IMR-90 (cell line): ENCODE results near the gene GLIS1. TPM values are rescaled to one million over a fixed set of nuclear protein-coding genes. Genes with fewer than 3 reads are reported as not detected.

ENCODE experiments used
- ATAC-seq: fragments of 200-7000 bp; cut with Tn5 transposase; 2 replicates; pipeline ENCODE4 v1.9.1; 2020; ENCODE audit warnings: low read depth, mild to moderate bottlenecking, moderate library complexity
- BruUV-seq: library from RNA; stranded (reverse); fragments of 400-500 nt; replicated peaks from 2 replicates; lab custom pipeline; 2021; lab: Mats Ljungman, UMichigan
- CTCF ChIA-PET: fragments of 300-600 bp; formaldehyde crosslinking; extraction: SDS; loops from one replicate; lab custom pipeline; 2021; ENCODE audit warnings: antibody characterized with exemption; lab: Yijun Ruan, JAX
- POLR2A ChIA-PET: fragments of 300-600 bp; sonication (Branson Sonifier 250); formaldehyde crosslinking; loops from one replicate; lab custom pipeline; 2022; ENCODE audit warnings: antibody characterized with exemption; ENCODE audit not compliant: unreplicated experiment; lab: Charles Lee
- DNase-seq: peaks from one replicate; pipeline ENCODE4 v3.0.0; 2013
- H2AFZ ChIP-seq: replicated peaks from 2 replicates; pipeline ENCODE3; 2013; ENCODE audit warnings: low read length, mild to moderate bottlenecking; ENCODE audit not compliant: poor library complexity
- H2AK5ac ChIP-seq: 2 replicates; pipeline ENCODE4 v1.6.1; 2013; ENCODE audit warnings: low read depth, low read length, inconsistent platforms
- H2AK9ac ChIP-seq: replicated peaks from 2 replicates; pipeline ENCODE3; 2013; ENCODE audit warnings: mild to moderate bottlenecking, low read depth, low read length, moderate library complexity; ENCODE audit not compliant: poor library complexity
- H2BK120ac ChIP-seq: 2 replicates; pipeline ENCODE4 v1.6.1; 2013; ENCODE audit warnings: low read depth, low read length, inconsistent platforms
- H2BK15ac ChIP-seq: 3 replicates; pipeline ENCODE4 v1.6.1; 2013; ENCODE audit warnings: low read depth, low read length, inconsistent platforms
- H2BK20ac ChIP-seq: 2 replicates; pipeline ENCODE4 v1.6.1; 2013; ENCODE audit warnings: low read depth, mild to moderate bottlenecking, inconsistent platforms, low read length, moderate library complexity
- H2BK5ac ChIP-seq: 2 replicates; pipeline ENCODE4 v1.6.1; 2013; ENCODE audit warnings: mild to moderate bottlenecking, low read depth, low read length, inconsistent platforms; ENCODE audit not compliant: poor library complexity, severe bottlenecking
- H3K14ac ChIP-seq: replicated peaks from 2 replicates; pipeline ENCODE4 v1.6.1; 2013; ENCODE audit warnings: low read depth, low read length, inconsistent platforms
- H3K18ac ChIP-seq: 2 replicates; pipeline ENCODE4 v1.6.1; 2013; ENCODE audit warnings: low read depth, low read length, control low read depth
- H3K23ac ChIP-seq: 2 replicates; pipeline ENCODE4 v1.6.1; 2013; ENCODE audit warnings: low read depth, low read length, inconsistent platforms
- H3K27ac ChIP-seq: 2 replicates; pipeline ENCODE4 v1.5.1; 2013; ENCODE audit warnings: mild to moderate bottlenecking, control low read depth, low read length; ENCODE audit not compliant: insufficient read depth
- H3K27me3 ChIP-seq: 2 replicates; pipeline ENCODE4 v1.6.1; 2013; ENCODE audit warnings: low read length; ENCODE audit not compliant: control insufficient read depth, insufficient read depth
- H3K36me3 ChIP-seq: 2 replicates; pipeline ENCODE4 v1.6.1; 2013; ENCODE audit warnings: low read length, mixed read lengths; ENCODE audit not compliant: control insufficient read depth, insufficient read depth
- H3K4ac ChIP-seq: 2 replicates; pipeline ENCODE4 v1.6.1; 2013; ENCODE audit warnings: low read depth, low read length, inconsistent platforms
- H3K4me1 ChIP-seq: 2 replicates; pipeline ENCODE4 v1.6.1; 2013; ENCODE audit warnings: low read length, mixed read lengths; ENCODE audit not compliant: control insufficient read depth, insufficient read depth
- H3K4me2 ChIP-seq: 2 replicates; pipeline ENCODE4 v1.6.1; 2013; ENCODE audit warnings: low read depth, mild to moderate bottlenecking, control low read depth, low read length, moderate library complexity
- H3K4me3 ChIP-seq: 2 replicates; pipeline ENCODE4 v1.5.1; 2013; ENCODE audit warnings: low read depth, mild to moderate bottlenecking, control low read depth, low read length, moderate library complexity; ENCODE audit not compliant: insufficient read depth
- H3K56ac ChIP-seq: 2 replicates; pipeline ENCODE4 v1.6.1; 2013; ENCODE audit warnings: low read length, inconsistent platforms; ENCODE audit not compliant: insufficient read depth; ENCODE audit errors: extremely low read depth
- H3K79me1 ChIP-seq, 2 experiments: 2 replicates each; pipeline ENCODE4 v1.6.1; 2013; ENCODE audit warnings: low read length in 2 of 2, inconsistent platforms in 1 of 2, low read depth in 1 of 2
- H3K9ac ChIP-seq: 2 replicates; pipeline ENCODE4 v1.6.1; 2013; ENCODE audit warnings: low read depth, low read length, control low read depth
- H3K9me1 ChIP-seq: 2 replicates; pipeline ENCODE4 v1.6.1; 2013; ENCODE audit warnings: low read length, inconsistent platforms; ENCODE audit not compliant: insufficient read depth
- H3K9me3 ChIP-seq: 2 replicates; pipeline ENCODE4 v1.6.1; 2013; ENCODE audit warnings: low read length; ENCODE audit not compliant: control insufficient read depth, insufficient read depth
- H4K20me1 ChIP-seq: 2 replicates; pipeline ENCODE4 v1.6.1; 2013; ENCODE audit warnings: low read length, inconsistent platforms; ENCODE audit not compliant: insufficient read depth
- H4K5ac ChIP-seq: 2 replicates; pipeline ENCODE4 v1.6.1; 2013; ENCODE audit warnings: mild to moderate bottlenecking, low read depth, low read length, control low read depth
- H4K8ac ChIP-seq, 2 experiments: 2 replicates each; pipeline ENCODE4 v1.6.1; 2013; ENCODE audit warnings: low read depth in 2 of 2, low read length in 2 of 2, control low read depth in 1 of 2, inconsistent platforms in 1 of 2
- H4K91ac ChIP-seq: 2 replicates; pipeline ENCODE4 v1.6.1; 2013; ENCODE audit warnings: low read depth, low read length, inconsistent platforms; ENCODE audit not compliant: insufficient read depth
- FOS ChIP-seq: fragments of 150-350 bp; IDR thresholded peaks from 2 replicates; pipeline ENCODE4 v1.6.1; 2016; ENCODE audit warnings: low read depth, low read length
- WGBS, 2 experiments: methylation state at CpG; one replicate each; pipeline versions ENCODE4 v1.1.5 to v1.1.7; 2013; ENCODE audit warnings: missing lambda C conversion rate in 2 of 2; ENCODE audit not compliant: insufficient read length in 1 of 2; ENCODE audit errors: extremely low coverage in 2 of 2; 5-methylcytosine and 5-hydroxymethylcytosine counted together
- dilution Hi-C: fragments of 300-500 bp; cut with HindIII; formaldehyde crosslinking; loops from one replicate; pipeline ENCODE4 v1.14.3; 2018; ENCODE audit warnings: low sequenced_read_pairs; ENCODE audit not compliant: unreplicated experiment
- in situ Hi-C: fragments of 300-500 bp; cut with MboI; formaldehyde crosslinking; loops from 3 replicates; pipeline ENCODE4 v1.14.3; 2019; ENCODE audit warnings: low sequenced_read_pairs, inconsistent platforms, mixed read lengths
- intact Hi-C: fragments of 100-400 bp; cut with micrococcal nuclease; formaldehyde crosslinking; loops from 2 replicates; pipeline ENCODE4 v1.10.0; 2022
- polyA plus RNA-seq, 3 experiments: library from polyadenylated mRNA; depleted of rRNA; stranded (reverse); fragments of >200 nt; gene quantifications; 2 replicates each; pipeline ENCODE4 v1.2.3, GENCODE V29; 2012; ENCODE audit warnings: low replicate concordance in 1 of 3
- total RNA-seq: library from RNA; depleted of rRNA; stranded (reverse); fragments of >200 nt; gene quantifications from 2 replicates; pipeline ENCODE4 v1.2.3, GENCODE V29; 2012

Gene GLIS1
- total and polyA plus RNA-seq, 2 of the 4 experiments (the other 2 are of a cell fraction): 0.18 to 2.3 TPM

DNA sequence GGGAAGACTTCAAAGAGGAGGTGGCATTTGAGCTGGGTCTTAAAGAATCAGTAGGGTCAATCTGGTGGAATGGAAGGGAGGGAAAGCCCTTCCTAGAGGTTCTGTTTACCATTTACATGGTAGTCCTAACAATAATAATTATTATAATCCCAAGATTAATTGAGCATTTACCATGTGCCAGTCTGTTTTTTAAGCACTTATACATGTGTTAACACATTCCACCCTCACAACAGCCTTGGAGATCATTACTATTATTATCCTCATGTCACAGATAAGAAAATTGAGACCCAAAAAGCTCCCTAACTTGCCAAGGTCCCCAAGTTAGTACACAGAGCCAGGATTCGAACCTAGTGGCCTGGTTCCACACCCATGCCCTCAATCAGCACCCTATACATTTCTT, 10.8 kb downstream of the GLIS1 start:
- no peak overlapping the region for H3K4me2 ChIP-seq
- H3K9ac ChIP-seq: no peak overlapping the region
- H3K23ac ChIP-seq: no peak overlapping the region
- DNase-seq (no peak), ATAC-seq (no peak)
- no peak for TF ChIP-seq FOS
- no peak overlapping the region for H4K91ac ChIP-seq
- no peak overlapping the region for H2BK15ac ChIP-seq
- no peak overlapping the region for H3K4ac ChIP-seq
- CTCF ChIA-PET: no interaction called here
- H2AK9ac ChIP-seq: no peak overlapping the region
- intact Hi-C loops (no loop called here), dilution Hi-C loops (no loop called here), in situ Hi-C loops (no loop called here)
- H2AK5ac ChIP-seq: no peak overlapping the region
- H4K5ac ChIP-seq: no peak overlapping the region
- H4K8ac ChIP-seq: no peak overlapping the region
- H3K9me3 ChIP-seq: no peaks in the 10 kb centered on the region
- H3K27ac ChIP-seq: no peak overlapping the region
- H2AFZ ChIP-seq: no peak overlapping the region
- peaks cover 2% of the 10 kb centered on the region; the same call in 1 of the 2 replicates for H3K36me3 ChIP-seq
- no peak overlapping the region for H2BK5ac ChIP-seq
- no peak overlapping the region for H2BK120ac ChIP-seq
- H3K4me1 ChIP-seq: peaks cover 13% of the 10 kb centered on the region
- no CpG with 5 or more reads among the region's 1 CpG for WGBS, 2 experiments
- no TSS peak for BruUV-seq
- no peak overlapping the region for H3K18ac ChIP-seq
- no peak overlapping the region for H3K56ac ChIP-seq
- no peak overlapping the region for H3K14ac ChIP-seq
- H3K9me1 ChIP-seq: peaks cover 11% of the 10 kb centered on the region
- no peak overlapping the region for H3K4me3 ChIP-seq
- H3K79me1 ChIP-seq: peaks cover 21 to 54% of the 10 kb centered on the region in 2 experiments
- POLR2A ChIA-PET: no interaction called here
- H2BK20ac ChIP-seq: no peak overlapping the region
- no peaks in the 10 kb centered on the region for H4K20me1 ChIP-seq
- H3K27me3 ChIP-seq: no peaks in the 10 kb centered on the region
